GM12878 (cell line): ENCODE data around the gene PHC2.

Source experiments
- BACH1 ChIP-seq: fragments of 450-650 bp; IDR thresholded peaks from 2 replicates; pipeline ENCODE4 v1.6.1; 2017; ENCODE audit warnings: mild to moderate bottlenecking, borderline replicate concordance
- CEBPB ChIP-seq, 2 experiments: fragments of 150-350 bp in 1 of 2; IDR thresholded peaks; 2 replicates each; pipeline ENCODE4 v1.6.1; 2012 to 2014; ENCODE audit warnings: low read depth in 2 of 2, low read length in 2 of 2, borderline replicate concordance in 1 of 2, inconsistent platforms in 1 of 2
- CTCF ChIP-seq, 3 experiments: IDR thresholded peaks in 2 of 3; conservative IDR thresholded peaks in 1 of 3; 2 replicates each; pipeline ENCODE4 v1.5.1; 2011; ENCODE audit warnings: low read depth in 3 of 3, low read length in 3 of 3, mild to moderate bottlenecking in 3 of 3, control low read depth in 2 of 3, moderate library complexity in 2 of 3, inconsistent platforms in 1 of 3, mixed read lengths in 1 of 3; ENCODE audit not compliant: control insufficient read depth in 2 of 3, insufficient read depth in 1 of 3; ENCODE audit errors: extremely low read depth in 1 of 3
- IKZF1 ChIP-seq: fragments of 450-650 bp; conservative IDR thresholded peaks from 2 replicates; pipeline ENCODE4 v1.6.1; 2017; ENCODE audit warnings: antibody characterized with exemption, mild to moderate bottlenecking
- POLR2A ChIP-seq: IDR thresholded peaks from 2 replicates; pipeline ENCODE4 v1.6.1; 2011; ENCODE audit warnings: low read depth, mild to moderate bottlenecking, low read length
- SP1 ChIP-seq: IDR thresholded peaks from one replicate; pipeline ENCODE4 v1.6.1; 2011; ENCODE audit warnings: low read depth, low read length
- TAF1 ChIP-seq: IDR thresholded peaks from 2 replicates; pipeline ENCODE4 v1.6.1; 2011; ENCODE audit warnings: mild to moderate bottlenecking, low read depth, low read length, borderline replicate concordance
- YY1 ChIP-seq: IDR thresholded peaks from 2 replicates; pipeline ENCODE4 v1.6.1; 2011; ENCODE audit warnings: low read depth, mild to moderate bottlenecking, low read length
- ZNF274 ChIP-seq: IDR thresholded peaks from one replicate; pipeline ENCODE4 v1.8.0; 2011; ENCODE audit not compliant: insufficient read length, insufficient read depth

- TF ChIP-seq IKZF1, result no peak
- no peak for TF ChIP-seq CTCF (IDR thresholded peaks at IDR 0.05 in 2 of 3, conservative IDR thresholded peaks at IDR 0.05 in 1 of 3; ENCODE audit: control insufficient read depth in 2 of 3, extremely low read depth in 1 of 3, insufficient read depth in 1 of 3, low read depth in 3 of 3, low read length in 3 of 3)
- TF ChIP-seq SP1, result no peak
- TF ChIP-seq POLR2A, result no peak
- TF ChIP-seq YY1, result no peak
- TF ChIP-seq TAF1, result no peak
- no peak for TF ChIP-seq BACH1
- no peak for TF ChIP-seq ZNF274
- TF ChIP-seq CEBPB (IDR thresholded peaks at IDR 0.05; ENCODE audit: borderline replicate concordance in 1 of 2, low read depth in 2 of 2, low read length in 2 of 2), result no peak
Observed at GRCh38 chr1:33305816-33306652, 124.9 kb downstream of the PHC2 start.
